HEK293 (cell line): ENCODE data around the gene BCLAF1.

Experiments
- ELK4 ChIP-seq: IDR thresholded peaks from 2 replicates; pipeline ENCODE4 v1.6.1; 2011; ENCODE audit warnings: mild to moderate bottlenecking, low read depth, low read length, borderline replicate concordance
- HIC1 ChIP-seq: fragments of 450-650 bp; formaldehyde crosslinking; IDR thresholded peaks from 2 replicates; pipeline ENCODE4 v1.5.1; 2016; ENCODE audit warnings: missing biosample characterization, missing genetic modification characterization
- MEIS1 ChIP-seq: sonication (generic); formaldehyde crosslinking; IDR thresholded peaks from 2 replicates; pipeline ENCODE4 v1.8.1; 2022; ENCODE audit warnings: missing genetic modification reagents, mild to moderate bottlenecking, borderline replicate concordance
- MYNN ChIP-seq: fragments of 450-650 bp; formaldehyde crosslinking; IDR thresholded peaks from 2 replicates; pipeline ENCODE4 v1.5.1; 2016; ENCODE audit warnings: missing biosample characterization, missing genetic modification characterization, borderline replicate concordance
- MZF1 ChIP-seq: fragments of 450-650 bp; formaldehyde crosslinking; IDR thresholded peaks from 2 replicates; pipeline ENCODE4 v1.5.1; 2017; ENCODE audit warnings: missing biosample characterization, missing genetic modification characterization, borderline replicate concordance
- OSR2 ChIP-seq: fragments of 450-650 bp; formaldehyde crosslinking; IDR thresholded peaks from 2 replicates; pipeline ENCODE4 v1.5.1; 2016; ENCODE audit warnings: missing biosample characterization, missing genetic modification characterization
- REST ChIP-seq: fragments of 450-650 bp; formaldehyde crosslinking; IDR thresholded peaks from 2 replicates; pipeline ENCODE4 v1.5.1; 2016; ENCODE audit warnings: missing biosample characterization, missing genetic modification characterization
- ZBTB8A ChIP-seq: fragments of 450-650 bp; formaldehyde crosslinking; IDR thresholded peaks from 2 replicates; pipeline ENCODE4 v1.5.1; 2016; ENCODE audit warnings: missing biosample characterization, missing genetic modification characterization
- ZFP37 ChIP-seq: fragments of 450-650 bp; formaldehyde crosslinking; IDR thresholded peaks from 2 replicates; pipeline ENCODE4 v1.5.1; 2016; ENCODE audit warnings: missing biosample characterization, missing genetic modification characterization
- ZNF146 ChIP-seq: fragments of 450-650 bp; formaldehyde crosslinking; IDR thresholded peaks from 2 replicates; pipeline ENCODE4 v1.5.1; 2016; ENCODE audit warnings: missing biosample characterization, missing genetic modification characterization
- ZNF184 ChIP-seq: fragments of 450-650 bp; IDR thresholded peaks from 2 replicates; pipeline ENCODE4 v1.5.1; 2018; ENCODE audit warnings: missing biosample characterization, mild to moderate bottlenecking, missing genetic modification characterization
- ZNF266 ChIP-seq: fragments of 450-650 bp; formaldehyde crosslinking; IDR thresholded peaks from 2 replicates; pipeline ENCODE4 v1.5.1; 2016; ENCODE audit warnings: missing biosample characterization, missing genetic modification characterization, low read depth
- ZNF335 ChIP-seq: fragments of 450-650 bp; formaldehyde crosslinking; conservative IDR thresholded peaks from 2 replicates; pipeline ENCODE4 v1.5.1; 2016; ENCODE audit warnings: missing biosample characterization, missing genetic modification characterization
- ZNF433 ChIP-seq: fragments of 450-650 bp; formaldehyde crosslinking; IDR thresholded peaks from 2 replicates; pipeline ENCODE4 v1.5.1; 2016; ENCODE audit warnings: missing biosample characterization, missing genetic modification characterization, low read depth
- ZNF510 ChIP-seq: fragments of 450-650 bp; formaldehyde crosslinking; IDR thresholded peaks from 2 replicates; pipeline ENCODE4 v1.5.1; 2018; ENCODE audit warnings: mild to moderate bottlenecking, missing genetic modification characterization, missing biosample characterization; ENCODE audit not compliant: insufficient replicate concordance
- ZNF521 ChIP-seq: fragments of 450-650 bp; formaldehyde crosslinking; IDR thresholded peaks from 2 replicates; pipeline ENCODE4 v1.5.1; 2017; ENCODE audit warnings: missing biosample characterization, mild to moderate bottlenecking, missing genetic modification characterization
- ZNF560 ChIP-seq: fragments of 450-650 bp; formaldehyde crosslinking; IDR thresholded peaks from 2 replicates; pipeline ENCODE4 v1.5.1; 2017; ENCODE audit warnings: missing biosample characterization, missing genetic modification characterization, borderline replicate concordance
- ZNF629 ChIP-seq: fragments of 450-650 bp; formaldehyde crosslinking; IDR thresholded peaks from 2 replicates; pipeline ENCODE4 v1.5.1; 2017; ENCODE audit warnings: missing biosample characterization, missing genetic modification characterization
- ZNF654 ChIP-seq: fragments of 450-650 bp; formaldehyde crosslinking; IDR thresholded peaks from 2 replicates; pipeline ENCODE4 v1.5.1; 2016; ENCODE audit warnings: low read depth, missing biosample characterization, missing genetic modification characterization
- ZNF843 ChIP-seq: fragments of 450-650 bp; formaldehyde crosslinking; IDR thresholded peaks from 2 replicates; pipeline ENCODE4 v1.5.1; 2016; ENCODE audit warnings: missing biosample characterization, missing genetic modification characterization
- ZSCAN4 ChIP-seq: fragments of 450-650 bp; formaldehyde crosslinking; IDR thresholded peaks from 2 replicates; pipeline ENCODE4 v1.5.1; 2017; ENCODE audit warnings: missing biosample characterization, missing genetic modification characterization

The BCLAF1 gene

GRCh38 chr6:136216503-136217401 lies 72.9 kb downstream of the BCLAF1 start (continued):
- no peak for TF ChIP-seq ELK4
- peak; percentile 37 for TF ChIP-seq ZNF654 (tag by site-specific recombination)
- peak; percentile 36; the same call in 1 of the 2 replicates for TF ChIP-seq MYNN
- no peak for TF ChIP-seq ZNF146 (tag by site-specific recombination)
- TF ChIP-seq OSR2 (tag by site-specific recombination): no peak
- TF ChIP-seq HIC1: no peak
- no peak for TF ChIP-seq ZNF560 (tag by site-specific recombination)
- TF ChIP-seq ZNF521: no peak
- no peak for TF ChIP-seq ZNF335 (tag by site-specific recombination)
- no peak for TF ChIP-seq ZNF184 (tag by site-specific recombination)
- TF ChIP-seq MEIS1 (CRISPR knock-in tag): no peak
- peak; percentile 87 for TF ChIP-seq ZNF510 (tag by site-specific recombination)
- no peak for TF ChIP-seq ZFP37 (tag by site-specific recombination)
- peak; percentile 72 for TF ChIP-seq ZBTB8A
- TF ChIP-seq ZSCAN4 (tag by site-specific recombination): no peak
- TF ChIP-seq ZNF433 (tag by site-specific recombination): peak; percentile 38; the same call in 1 of the 2 replicates
- no peak for TF ChIP-seq ZNF843 (tag by site-specific recombination)
- TF ChIP-seq REST: peak; percentile 73
- peak; percentile 20; the same call in 1 of the 2 replicates for TF ChIP-seq MZF1 (tag by site-specific recombination)
- TF ChIP-seq ZNF266 (tag by site-specific recombination): 0 out of 2 replicates have a peak, but pooled peaks have one; percentile 42
- TF ChIP-seq ZNF629 (tag by site-specific recombination): peak; percentile 56
